CD4-positive, alpha-beta T cell treated with Interleukin-17A for 1 hour (primary cell): ENCODE results near the gene TNIP2.
A peak's percentile ranks its signal among the peaks of the same experiment; 100 is the strongest.

Source experiments
- DNase-seq: peaks from one replicate; pipeline ENCODE4 v3.0.0-alpha.2; 2020

Gene TNIP2

DNA sequence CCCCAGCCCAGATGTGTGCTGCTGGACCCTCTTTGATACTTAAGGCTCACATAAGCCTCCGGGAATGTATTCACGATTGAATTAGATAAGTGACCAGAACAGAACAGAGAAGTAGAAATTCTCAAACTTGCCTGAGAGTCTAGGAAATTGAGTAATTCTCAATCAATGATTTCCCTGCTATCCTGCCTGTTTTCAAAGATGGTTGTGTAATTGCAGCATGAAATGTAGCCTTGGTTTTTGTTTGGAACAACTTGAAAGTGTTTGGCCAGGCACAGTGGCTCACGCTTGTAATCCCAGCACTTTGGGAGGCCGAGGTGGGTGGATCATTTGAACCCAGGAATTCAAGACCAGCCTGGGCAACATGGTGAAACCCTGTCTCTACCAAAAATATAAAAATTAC, 41.2 kb downstream of the TNIP2 start:
- DNase-seq, result no peak

DNA sequence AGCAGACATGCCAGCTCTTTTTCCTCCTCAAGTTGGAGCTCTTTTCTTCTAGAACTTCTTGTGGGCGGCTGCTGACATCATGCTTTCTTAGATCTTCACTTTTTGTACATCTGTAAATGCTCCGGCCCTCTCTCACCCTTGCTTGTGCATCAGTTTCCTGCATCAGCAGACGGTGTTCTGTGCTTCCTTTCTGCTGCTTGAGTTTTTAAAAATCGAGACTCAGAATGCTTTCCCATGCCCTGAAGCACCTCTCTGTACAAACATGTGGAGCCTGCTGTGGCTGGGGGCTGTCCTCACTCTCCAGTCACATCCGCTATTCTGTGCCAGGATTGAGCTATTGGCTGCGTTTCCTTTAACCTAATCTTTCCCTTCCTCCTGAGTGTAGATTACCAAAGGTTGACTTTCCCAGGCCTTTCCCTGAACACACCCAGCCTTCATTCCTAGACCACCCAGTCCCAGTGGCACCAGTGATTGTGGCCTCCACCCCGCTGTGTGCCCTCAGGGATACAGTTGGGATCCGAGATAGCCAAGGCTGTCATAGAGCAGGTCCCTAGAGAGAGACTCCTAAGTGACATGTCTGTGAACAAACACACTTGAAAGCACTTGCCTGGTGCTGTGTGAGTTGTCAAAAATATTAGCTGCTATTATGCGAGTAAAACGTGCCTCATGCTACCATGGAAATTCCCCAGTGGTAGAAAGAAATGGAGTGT, 41.9 kb downstream of the TNIP2 start:
- DNase-seq, result peak; percentile 43

DNA sequence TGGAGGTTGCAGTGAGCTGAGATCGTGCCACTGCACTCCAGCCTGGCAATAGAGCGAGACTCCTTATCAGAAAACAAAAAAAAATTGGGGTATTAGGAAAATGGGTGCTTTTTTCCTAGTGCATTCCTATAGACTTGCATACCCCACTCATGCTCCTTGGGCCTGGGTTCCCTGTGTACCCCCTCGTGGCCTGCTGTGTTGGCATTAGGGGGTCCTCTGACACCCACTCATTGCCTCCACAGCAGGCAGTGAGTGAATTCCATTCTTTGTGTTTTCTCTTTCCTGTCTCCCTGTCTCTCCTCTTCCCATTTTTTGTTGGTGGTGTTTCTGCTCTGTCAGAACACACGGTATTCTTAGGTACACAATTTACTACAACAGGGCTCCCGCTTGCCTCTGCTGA, 42.8 kb downstream of the TNIP2 start:
- DNase-seq, result no peak

DNA sequence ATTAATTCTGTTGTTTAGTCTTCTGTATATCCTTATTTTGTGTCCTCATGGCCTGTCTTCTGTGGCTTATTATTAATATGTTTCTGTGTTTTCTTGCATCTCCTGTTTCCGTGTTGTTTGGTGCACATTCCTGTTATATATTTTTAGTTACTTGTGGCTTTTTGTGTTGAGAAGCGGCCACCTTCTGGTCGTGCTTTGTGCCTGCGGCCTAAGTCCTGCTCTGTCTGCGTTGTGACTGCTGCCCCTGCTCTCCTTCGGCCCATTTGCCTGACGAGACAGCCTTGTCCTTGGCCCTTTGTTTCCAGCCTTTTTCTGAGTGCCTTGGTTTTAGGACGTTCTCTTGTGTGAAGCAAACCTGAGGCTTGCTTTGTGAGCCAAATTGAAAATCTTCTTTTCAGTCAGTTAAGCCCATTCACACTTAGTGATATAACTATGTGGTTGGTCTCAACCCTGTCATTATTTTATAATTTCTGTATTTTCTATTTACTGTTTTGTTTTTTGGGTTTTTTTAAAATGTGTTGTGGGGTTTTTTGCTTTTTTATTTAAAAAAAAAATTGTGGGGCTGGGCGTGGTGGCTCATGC, 43.8 kb downstream of the TNIP2 start:
- no peak for DNase-seq

DNA sequence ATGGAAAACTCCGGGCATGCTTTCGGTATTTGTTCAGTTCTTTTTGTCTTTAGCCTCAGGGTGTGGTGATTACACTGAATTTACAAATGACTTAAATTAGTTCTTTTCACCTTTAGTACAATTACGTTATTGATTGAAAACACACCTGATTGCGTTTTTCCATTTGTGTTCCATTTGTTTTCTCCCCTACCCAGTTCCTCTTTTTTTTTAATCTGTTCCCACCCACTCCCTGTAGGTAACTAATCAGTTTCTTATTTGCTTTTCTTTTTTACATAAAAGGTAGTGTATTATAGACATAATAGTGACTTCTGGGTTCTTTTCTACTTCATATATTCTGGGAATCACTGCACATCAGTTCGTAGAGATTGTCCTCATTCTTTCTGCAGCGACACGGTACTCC, 53.4 kb downstream of the TNIP2 start:
- DNase-seq, result no peak

DNA sequence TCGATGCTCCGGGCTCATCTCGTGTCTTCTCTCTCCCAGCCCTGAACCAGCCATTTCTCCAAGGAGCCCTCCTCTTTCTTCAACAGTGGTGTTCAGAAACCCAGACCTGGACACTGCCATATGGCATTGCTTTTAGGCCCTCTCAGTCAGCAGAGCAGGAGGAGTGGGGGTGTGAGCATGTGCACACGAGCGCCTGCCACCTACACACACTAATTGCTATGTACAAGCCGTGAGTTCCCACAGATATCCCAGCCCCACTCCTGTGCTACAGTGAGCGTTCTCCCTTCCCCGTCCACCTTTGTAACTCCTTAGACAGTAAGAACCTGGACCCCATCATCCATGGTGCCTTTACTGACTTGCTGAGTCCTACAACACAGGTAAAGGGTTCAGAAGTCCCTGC, 53.8 kb downstream of the TNIP2 start:
- no peak for DNase-seq

DNA sequence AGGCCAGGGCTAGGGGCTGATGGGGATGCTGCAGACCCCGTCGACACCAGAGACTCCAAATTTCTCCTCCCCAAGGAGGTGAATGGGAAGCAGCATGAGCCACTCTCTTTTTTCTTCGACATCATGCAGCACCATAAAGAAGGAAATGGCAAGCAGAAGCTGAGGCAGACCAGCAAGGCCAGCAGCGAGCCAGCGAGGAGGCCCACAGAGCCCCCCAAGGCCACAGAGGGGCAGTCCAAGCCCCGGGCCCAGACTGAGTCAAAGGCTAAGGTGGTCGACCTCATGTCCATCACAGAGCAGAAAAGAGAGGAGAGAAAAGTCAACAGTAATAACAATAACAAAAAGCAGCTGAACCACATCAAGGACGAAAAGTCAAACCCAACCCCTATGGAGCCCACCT, 56.1 kb downstream of the TNIP2 start:
- DNase-seq, result no peak

GRCh38 chr4:2699534-2699933, 56.6 kb downstream of the TNIP2 start:
- DNase-seq, result no peak

- DNase-seq, result no peak
Observed at GRCh38 chr4:2698951-2699505, 57.1 kb downstream of the TNIP2 start.

DNA sequence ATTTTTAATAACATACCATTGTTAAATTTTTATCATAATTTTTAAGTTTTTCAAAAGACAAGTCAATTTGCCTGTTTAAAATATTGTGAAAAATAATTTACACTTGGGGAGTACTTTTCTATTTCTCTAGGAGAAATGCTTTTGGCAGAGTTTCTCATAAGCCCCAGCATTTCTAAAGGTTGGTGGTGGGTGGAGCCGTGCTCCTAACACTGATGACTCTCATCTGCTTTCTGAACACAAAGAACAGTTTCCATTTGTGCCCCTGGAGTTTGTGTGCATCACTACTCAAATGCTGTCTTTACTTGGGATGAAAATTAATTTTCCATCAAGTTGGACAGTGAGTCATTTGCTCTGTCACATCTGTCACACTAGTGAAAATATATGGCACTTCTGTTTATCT, 57.6 kb downstream of the TNIP2 start:
- no peak for DNase-seq

DNA sequence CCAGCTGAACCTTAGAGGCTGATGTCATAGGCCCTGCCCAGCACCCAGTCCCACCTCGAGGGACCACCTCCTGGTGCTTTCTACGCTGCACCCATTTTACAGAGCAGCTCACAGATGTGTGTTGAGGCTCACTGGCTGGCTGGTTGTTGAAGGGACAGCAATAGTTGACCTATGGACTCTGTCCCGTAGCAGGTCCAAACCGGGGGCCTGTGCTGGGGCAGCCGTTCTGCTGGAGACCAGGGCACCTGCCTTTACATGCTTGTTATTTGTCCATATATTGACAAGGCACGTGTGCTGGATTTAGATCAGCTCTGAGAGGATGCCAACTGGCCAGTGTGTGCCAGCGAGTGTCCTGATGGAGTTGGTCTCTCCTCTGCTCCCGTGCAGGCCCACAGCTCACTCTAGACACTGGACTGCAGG, 58.1 kb downstream of the TNIP2 start:
- DNase-seq, result no peak

GRCh38 chr4:2696423-2696822, 59.7 kb downstream of the TNIP2 start:
- DNase-seq, result no peak

GRCh38 chr4:2695346-2696060, 60.6 kb downstream of the TNIP2 start:
- no peak for DNase-seq

DNA sequence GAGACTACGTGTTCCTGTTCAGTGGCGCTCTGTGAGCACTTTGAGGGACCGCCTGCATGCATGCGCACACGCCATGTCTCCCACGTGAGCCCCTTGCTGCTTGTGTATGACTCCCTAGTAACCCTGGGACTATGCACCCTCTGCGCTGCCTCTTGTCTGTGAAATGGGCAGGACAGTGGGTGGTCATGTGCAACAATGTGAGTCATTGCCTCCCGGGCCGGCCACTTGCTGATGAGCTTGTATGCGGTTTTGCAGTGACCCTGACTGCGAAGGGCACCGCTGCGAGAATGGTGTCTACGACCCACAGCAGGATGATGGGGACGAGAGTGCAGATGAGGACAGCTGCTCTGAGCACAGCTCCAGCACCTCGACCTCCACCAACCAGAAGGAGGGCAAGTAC, 61.4 kb downstream of the TNIP2 start:
- no peak for DNase-seq

DNA sequence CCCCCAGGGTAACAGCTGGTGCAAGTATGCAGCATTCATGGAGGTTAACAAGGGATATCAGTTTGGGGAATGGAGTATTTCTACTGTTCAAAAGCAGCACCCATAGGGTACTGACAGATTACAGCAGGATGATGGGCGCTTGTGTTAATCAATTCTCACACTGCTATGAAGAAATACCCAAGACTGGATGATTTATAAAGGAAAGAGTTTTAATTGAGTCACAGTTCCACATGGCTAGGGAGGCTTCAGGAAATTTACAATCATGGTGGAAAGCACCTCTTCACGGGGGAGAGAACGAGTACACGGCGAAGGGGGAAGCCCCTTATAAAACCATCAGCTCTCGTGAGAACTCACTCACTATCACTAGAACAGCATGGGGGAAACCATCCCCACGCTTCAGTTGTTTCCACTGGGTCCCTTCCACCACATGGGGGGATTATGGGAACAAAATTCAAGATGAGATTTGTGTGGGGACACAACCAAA, 64.1 kb downstream of the TNIP2 start:
- DNase-seq, result no peak
